Pancreas (tissue), 10 donors: ENCODE data around the gene MYO6. TPM values are rescaled to one million over a fixed set of nuclear protein-coding genes. Genes with fewer than 3 reads are reported as not detected.

Experiments
- ATAC-seq, 4 donors: fragments of 200-7000 bp; cut with Tn5 transposase; one replicate each; pipeline versions ENCODE4 v1.8.0 to v1.9.1; 2020; ENCODE audit warnings: mild to moderate bottlenecking in 4 of 4, moderate library complexity in 4 of 4
- DNase-seq, 6 donors: peaks; one replicate each; pipeline ENCODE4 v3.0.0-alpha.2; 2020
- FAIRE-seq: peaks from 2 replicates; lab custom pipeline; 2012; peaks lifted over from hg19 to GRCh38; lab: Jason Lieb, UNC
- H3K27ac ChIP-seq, 4 donors: fragments of 200-600 bp; sonication (generic); 1 replicate in 3 of 4; 2 replicates in 1 of 4; pipeline versions ENCODE4 v1.5.0 to v1.8.0; 2020
- H3K27me3 ChIP-seq, 4 donors: fragments of 200-600 bp; one replicate each; pipeline ENCODE4 v1.8.0; 2021
- H3K36me3 ChIP-seq, 3 donors: fragments of 200-600 bp; sonication (generic) in 1 of 3; one replicate each; pipeline versions ENCODE4 v1.5.0 to v1.8.0; 2020 to 2021
- H3K4me1 ChIP-seq, 3 donors: fragments of 200-600 bp; one replicate each; pipeline ENCODE4 v1.8.0; 2021
- H3K4me3 ChIP-seq, 4 donors: fragments of 200-600 bp; sonication (generic) in 2 of 4; one replicate each; pipeline versions ENCODE4 v1.5.0 to v1.8.0; 2020 to 2021
- H3K9me3 ChIP-seq, 4 donors: fragments of 200-600 bp; one replicate each; pipeline ENCODE4 v1.8.0; 2021
- CTCF ChIP-seq, 4 donors: fragments of 200-600 bp; sonication (generic) in 3 of 4; IDR thresholded peaks; one replicate each; pipeline versions ENCODE4 v1.5.0 to v1.8.0; 2021; ENCODE audit warnings: antibody characterized with exemption in 4 of 4
- WGBS, 2 donors: extraction: QIAGEN DNeasy Blood & Tissue Kit; methylation state at CpG; one replicate each; pipeline ENCODE4 v1.1.7; 2013; 5-methylcytosine and 5-hydroxymethylcytosine counted together
- intact Hi-C, 3 donors: fragments of 100-400 bp; cut with DNase I; formaldehyde crosslinking; loops; one replicate each; pipeline versions ENCODE4 v1.11.1 to v1.14.2; 2022
- polyA plus RNA-seq, 2 donors: library from polyadenylated mRNA; stranded (reverse); fragments of 200-250 nt; gene quantifications; one replicate each; pipeline ENCODE4 v1.2.3, GENCODE V29; 2013
- total RNA-seq, 6 donors: library from RNA; stranded (reverse); fragmentation: NEBNext Ultra II Directional in 4 of 6; extraction: Animal tissue kit (Norgen Biotek cat#: 25700) in 4 of 6; gene quantifications; one replicate each; pipeline versions ENCODE4 v1.2.1 to v1.2.4, GENCODE V29; 2021 to 2023
- donor health status: healthy with polysubstance abuse.
- donor health status: DM: no; HTN: no; CAD: no; lungs with moderate emphysema.
- donor health status: DM: no; HTN: no; CAD: no.
- donor health status: control.
- donor health status: control.
- donor health status: Bipolar disorder and iron deficiency.
- donor health status: DM: yes; HTN: yes; CAD: no.
- donor health status: DM: no; HTN: no; CAD: no.
- donor health status: DM: no; HTN: no; CAD: no.
- donor health status: DM: yes; HTN: yes; CAD: no.

The MYO6 gene
- total and polyA plus RNA-seq, 8 donors = 16.4 to 47.6 (median 19.6) TPM

DNA sequence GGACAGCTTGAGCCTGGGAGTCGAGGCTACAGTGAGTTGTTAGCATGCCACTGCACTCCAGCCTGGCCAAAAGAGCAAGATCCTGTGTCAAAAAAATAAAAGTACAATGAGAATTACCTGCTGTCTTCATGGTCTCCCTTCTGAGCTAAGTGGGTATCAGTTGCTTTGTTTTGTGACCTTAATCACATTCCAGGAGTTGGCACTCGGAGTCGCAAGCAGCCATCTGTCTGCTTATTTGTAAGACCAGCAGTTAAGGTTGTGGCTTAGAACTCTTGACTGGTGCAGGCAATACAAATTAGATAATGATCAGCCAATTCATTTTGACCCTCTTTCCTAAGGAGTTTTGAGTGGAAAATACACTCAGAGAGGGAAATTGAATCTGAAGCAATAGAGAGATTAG, 114.0 kb downstream of the MYO6 start:
- Histone ChIP-seq H3K9me3 (no peaks in the 10 kb centered on the region), H3K4me3 (no peak overlapping the region), H3K27me3 (no peaks in the 10 kb centered on the region), H3K36me3 (peaks cover 0 to 19% (median 7%) of the 10 kb centered on the region in 3 donors), H3K4me1 (no peaks in the 10 kb centered on the region), H3K27ac (no peak overlapping the region)
- intact Hi-C loops = no loop called here
- WGBS, 2 donors = 64 to 94% methylated on average over 3 of the region's 3 CpGs
- no peak for FAIRE-seq
- DNase-seq = no peak
- no peak for TF ChIP-seq CTCF (IDR thresholded peaks at IDR 0.05)
- no peak for ATAC-seq

GRCh38 chr6:75863784-75864183, 114.7 kb downstream of the MYO6 start:
- H3K4me1 ChIP-seq = no peaks in the 10 kb centered on the region
- no peak for TF ChIP-seq CTCF (IDR thresholded peaks at IDR 0.05)
- no peak for FAIRE-seq
- H3K4me3 ChIP-seq = no peak overlapping the region
- 58 to 81% methylated on average over 3 of the region's 3 CpGs for WGBS, 2 donors
- no peak for ATAC-seq
- H3K9me3 ChIP-seq = no peaks in the 10 kb centered on the region
- no peak for DNase-seq
- H3K36me3 ChIP-seq = peaks cover 0 to 19% (median 7%) of the 10 kb centered on the region in 3 donors
- no peak overlapping the region for H3K27ac ChIP-seq
- intact Hi-C loops = no loop called here
- H3K27me3 ChIP-seq = no peaks in the 10 kb centered on the region

- Histone ChIP-seq H3K9me3 (no peaks in the 10 kb centered on the region), H3K36me3 (peaks cover 0 to 19% (median 7%) of the 10 kb centered on the region in 3 donors), H3K4me3 (no peak overlapping the region), H3K4me1 (no peaks in the 10 kb centered on the region), H3K27ac (no peak overlapping the region), H3K27me3 (no peaks in the 10 kb centered on the region)
- DNase-seq (no peak), ATAC-seq (no peak), FAIRE-seq (no peak)
- 89 to 90% methylated on average over 2 of the region's 2 CpGs for WGBS, 2 donors
- no peak for TF ChIP-seq CTCF (IDR thresholded peaks at IDR 0.05)
- intact Hi-C loops = no loop called here
These were observed 115.4 kb downstream of the MYO6 start for GRCh38 chr6:75864446-75864845.

GRCh38 chr6:75870389-75870788, 121.3 kb downstream of the MYO6 start:
- Histone ChIP-seq H3K27me3 (no peaks in the 10 kb centered on the region), H3K4me3 (no peak overlapping the region), H3K9me3 (no peaks in the 10 kb centered on the region), H3K36me3 (peaks cover 0 to 13% (median 0%) of the 10 kb centered on the region in 3 donors), H3K4me1 (no peaks in the 10 kb centered on the region), H3K27ac (no peak overlapping the region)
- FAIRE-seq = no peak
- intact Hi-C loops = no loop called here
- 58 to 70% methylated on average over 1 of the region's 1 CpG for WGBS, 2 donors
- no peak for DNase-seq
- TF ChIP-seq CTCF (IDR thresholded peaks at IDR 0.05) = no peak
- ATAC-seq = no peak

- WGBS, 2 donors = 88 to 89% methylated on average over 2 of the region's 2 CpGs
- peaks cover 0 to 5% (median 0%) of the 10 kb centered on the region in 3 donors for H3K36me3 ChIP-seq
- no peaks in the 10 kb centered on the region for H3K4me1 ChIP-seq
- H3K9me3 ChIP-seq = no peaks in the 10 kb centered on the region
- no peak for TF ChIP-seq CTCF (IDR thresholded peaks at IDR 0.05)
- intact Hi-C loops = no loop called here
- no peak for ATAC-seq
- H3K27me3 ChIP-seq = no peaks in the 10 kb centered on the region
- no peak for DNase-seq
- no peak overlapping the region for H3K4me3 ChIP-seq
- H3K27ac ChIP-seq = no peak overlapping the region
- no peak for FAIRE-seq
These were observed 125.2 kb downstream of the MYO6 start for GRCh38 chr6:75874224-75874623.
